Skeletal muscle cell (primary cell): ENCODE measurements around the gene APLP2.
A peak's percentile ranks its signal among the peaks of the same experiment; 100 is the strongest.
"Not testable (repeated sequence)": the region's sequence is repeated elsewhere in the genome, so short reads cannot be mapped to it uniquely, and the experiment has no call there.

Experiments
- DNase-seq: peaks from one replicate; pipeline ENCODE4 v3.0.0-alpha.2; 2010; ENCODE audit warnings: low read depth
- H3K4me3 ChIP-seq: 2 replicates; pipeline ENCODE4 v1.5.1; 2011; ENCODE audit warnings: low read depth, mild to moderate bottlenecking, control low read depth, low read length, moderate library complexity

Gene APLP2

DNA sequence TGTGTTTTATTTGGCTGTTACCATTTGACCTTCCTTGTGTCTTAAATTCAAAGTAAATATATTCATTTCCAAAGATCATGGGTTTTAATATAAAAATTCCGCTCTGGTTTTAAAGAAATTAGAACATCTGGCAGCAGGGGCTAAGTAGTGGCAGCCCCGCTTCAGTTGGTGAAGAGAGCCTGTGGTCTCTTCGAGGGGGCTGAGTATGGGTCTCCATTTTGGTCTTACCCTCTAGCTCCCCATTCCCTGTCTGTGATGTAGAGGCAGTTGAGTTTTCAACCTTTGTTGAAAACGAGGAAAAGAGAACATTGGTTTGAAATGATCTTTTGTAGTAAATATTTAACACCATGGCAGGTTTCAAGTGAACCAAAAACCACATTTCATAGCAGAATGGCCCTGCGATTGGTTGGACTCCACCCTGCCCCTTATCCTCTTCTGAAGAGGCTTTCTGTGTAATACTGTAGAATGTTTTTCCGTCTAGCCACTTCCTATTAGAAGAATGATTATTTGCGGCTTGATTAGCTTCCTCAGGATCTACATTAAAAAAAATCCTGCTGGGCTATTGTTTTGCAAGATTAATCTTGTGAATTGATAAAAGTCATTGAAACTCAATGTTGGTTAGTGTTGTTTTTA lies 17.7 kb downstream of the APLP2 start:
- no peak for DNase-seq
- no peak overlapping the region for H3K4me3 ChIP-seq

DNA sequence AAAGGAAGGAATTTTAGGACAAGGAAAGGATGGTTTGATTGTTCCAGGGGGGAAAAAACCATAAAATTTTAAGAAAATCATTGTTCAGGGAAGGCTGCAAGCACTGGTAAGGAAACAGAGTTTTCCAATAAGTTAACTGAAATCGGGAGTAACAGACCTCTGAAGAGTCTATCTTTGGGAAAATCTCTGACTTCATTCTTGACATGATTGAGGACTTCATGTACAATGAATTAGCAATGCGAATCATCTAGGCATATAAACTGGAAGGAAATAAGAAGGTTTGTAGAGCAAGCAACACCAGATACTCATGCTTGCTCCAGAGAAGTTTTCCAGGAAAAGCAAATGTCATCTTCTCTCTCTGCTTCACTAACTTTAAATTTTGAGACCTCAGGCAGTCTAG lies 18.5 kb downstream of the APLP2 start:
- no peak for DNase-seq
- no peak overlapping the region for H3K4me3 ChIP-seq

DNA sequence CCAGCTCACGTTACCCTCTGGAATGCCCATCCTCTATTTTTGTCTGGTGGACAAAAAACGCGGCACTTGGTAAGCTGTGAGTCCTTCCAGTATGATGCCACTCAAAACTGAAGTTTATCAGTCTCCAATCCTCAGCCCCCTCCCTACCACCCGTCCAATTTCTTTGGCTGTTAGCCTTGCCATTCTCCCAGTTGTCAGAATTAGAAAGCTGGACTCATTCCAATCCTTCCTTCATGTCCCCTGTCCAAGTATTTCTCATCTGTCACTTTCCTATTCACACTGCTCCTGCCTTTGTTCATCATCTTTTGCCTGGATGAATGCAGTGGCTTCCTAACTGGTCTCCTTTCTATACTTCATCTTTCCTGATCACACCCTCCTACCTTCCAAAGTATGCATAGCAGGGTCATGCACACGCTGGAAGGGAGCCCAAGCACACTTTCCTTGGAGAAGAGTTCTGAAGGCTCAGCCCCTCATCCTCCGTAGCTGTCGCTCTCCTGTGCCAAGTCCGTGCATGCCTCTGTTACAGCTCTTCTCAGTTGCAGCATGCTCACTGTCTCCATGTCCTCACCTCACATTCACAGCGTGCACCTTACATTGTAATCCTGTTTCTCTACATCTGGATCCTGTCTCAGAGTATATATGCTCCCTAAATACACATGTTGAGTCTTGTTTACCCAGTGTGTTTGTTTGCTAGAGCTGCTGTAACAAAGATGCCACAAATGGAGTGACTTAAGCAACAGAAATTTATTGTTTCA lies 19.4 kb downstream of the APLP2 start:
- H3K4me3 ChIP-seq, result no peak overlapping the region
- no peak for DNase-seq

DNA sequence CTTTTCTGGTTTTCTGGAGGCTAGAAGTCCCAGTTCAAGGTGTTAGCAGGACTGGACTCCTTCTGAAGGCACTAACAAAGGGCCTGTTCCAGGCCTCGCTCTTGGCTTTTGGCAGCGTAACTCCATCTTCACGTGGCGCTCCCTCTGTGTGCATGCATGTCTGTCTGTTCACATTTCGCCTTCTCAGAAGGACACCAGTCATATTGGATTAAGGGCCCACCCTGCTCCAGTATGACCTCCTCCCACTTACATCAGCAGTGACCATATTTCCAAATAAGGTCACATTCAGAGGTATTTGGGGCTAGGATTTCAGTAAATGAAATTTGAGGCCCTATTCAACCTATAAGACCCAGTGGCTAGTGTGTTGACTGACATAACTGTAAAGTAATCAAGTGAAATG lies 20.0 kb downstream of the APLP2 start:
- DNase-seq, result no peak
- H3K4me3 ChIP-seq, result no peak overlapping the region

DNA sequence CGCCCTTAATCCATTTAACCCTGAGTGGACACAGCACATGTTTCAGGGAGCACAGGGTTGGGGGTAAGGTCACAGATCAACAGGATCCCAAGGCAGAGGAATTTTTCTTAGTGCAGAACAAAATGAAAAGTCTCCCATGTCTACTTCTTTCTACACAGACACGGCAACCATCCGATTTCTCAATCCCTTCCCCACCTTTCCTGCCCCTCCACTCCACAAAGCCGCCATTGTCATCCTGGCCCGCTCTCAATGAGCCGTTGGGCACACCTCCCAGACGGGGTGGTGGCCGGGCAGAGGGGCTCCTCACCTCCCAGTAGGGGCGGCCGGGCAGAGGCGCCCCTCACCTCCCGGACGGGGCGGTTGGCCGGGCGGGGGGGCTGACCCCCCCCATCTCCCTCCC lies 20.8 kb downstream of the APLP2 start:
- not testable (repeated sequence) for H3K4me3 ChIP-seq, DNase-seq

DNA sequence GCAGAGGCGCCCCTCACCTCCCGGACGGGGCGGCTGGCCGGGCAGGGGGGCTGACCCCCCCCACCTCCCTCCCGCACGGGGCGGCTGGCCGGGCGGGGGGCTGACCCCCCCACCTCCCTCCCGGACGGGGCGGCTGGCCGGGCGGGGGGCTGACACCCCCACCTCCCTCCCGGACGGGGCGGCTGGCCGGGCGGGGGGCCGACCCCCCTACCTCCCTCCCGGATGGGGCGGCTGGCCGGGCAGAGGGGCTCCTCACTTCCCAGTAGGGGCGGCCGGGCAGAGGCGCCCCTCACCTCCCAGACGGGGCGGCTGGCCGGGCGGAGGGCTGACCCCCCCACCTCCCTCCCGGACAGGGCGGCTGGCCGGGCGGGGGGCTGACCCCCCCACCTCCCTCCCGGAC lies 21.5 kb downstream of the APLP2 start:
- H3K4me3 ChIP-seq, DNase-seq: not testable (repeated sequence)

DNA sequence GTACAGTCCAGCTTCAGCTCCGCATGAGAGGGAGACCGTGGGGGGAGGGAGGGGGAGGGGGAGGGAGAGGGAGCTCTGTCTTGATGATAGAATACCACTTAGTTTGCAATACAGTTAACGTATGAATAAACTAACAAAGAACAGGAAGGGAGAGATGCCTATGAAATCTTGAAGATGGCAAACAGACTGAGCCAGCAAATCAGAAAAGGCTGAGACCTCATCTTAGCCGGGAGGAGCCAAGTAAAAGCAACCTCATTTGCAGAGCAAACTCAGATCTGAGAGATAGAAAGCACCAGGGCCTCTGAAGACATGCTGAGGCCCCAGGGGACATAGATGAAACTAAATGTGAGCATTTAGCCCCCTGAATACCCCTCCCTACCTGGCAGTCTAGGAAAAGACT lies 23.0 kb downstream of the APLP2 start:
- no peak for DNase-seq
- no peak overlapping the region for H3K4me3 ChIP-seq

DNA sequence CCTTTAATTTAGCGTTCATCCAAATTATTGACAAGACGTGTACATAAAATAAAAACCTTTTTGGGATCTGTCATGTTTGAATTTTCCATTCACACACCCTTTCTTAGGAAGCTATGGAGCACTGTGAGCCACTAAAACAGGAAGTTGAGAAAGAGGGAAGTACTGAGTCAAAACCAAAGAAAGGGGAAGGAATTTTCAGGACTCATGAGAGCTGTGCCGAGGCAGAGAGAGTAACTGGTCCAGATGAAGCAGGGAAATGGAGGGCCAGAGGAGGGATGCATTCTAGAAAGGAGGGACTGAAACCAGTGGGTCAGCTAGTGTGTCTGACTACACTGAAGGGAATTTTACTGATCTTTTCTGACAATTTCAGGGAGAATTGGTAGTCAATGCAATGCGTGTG lies 24.9 kb downstream of the APLP2 start:
- H3K4me3 ChIP-seq, result no peak overlapping the region
- DNase-seq, result no peak

DNA sequence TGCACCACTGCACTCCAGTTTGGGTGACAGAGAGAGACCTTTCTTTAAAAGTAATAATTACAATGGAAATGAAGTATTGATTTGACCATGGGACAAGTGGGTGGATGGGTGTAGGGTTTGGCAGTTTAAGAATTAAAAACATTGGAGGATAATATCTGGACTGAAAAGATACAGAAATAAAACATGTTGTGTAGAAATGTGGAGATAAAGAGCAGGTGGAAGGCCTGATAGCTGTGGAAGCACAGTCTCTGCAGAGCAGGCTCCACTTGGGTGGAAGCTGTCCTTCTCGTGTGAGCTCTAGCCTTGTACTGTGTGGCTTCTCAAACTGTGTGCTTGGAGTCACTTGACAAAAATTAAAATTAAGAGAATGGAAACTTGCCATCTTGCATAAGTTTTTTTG lies 25.6 kb downstream of the APLP2 start:
- no peak overlapping the region for H3K4me3 ChIP-seq

DNA sequence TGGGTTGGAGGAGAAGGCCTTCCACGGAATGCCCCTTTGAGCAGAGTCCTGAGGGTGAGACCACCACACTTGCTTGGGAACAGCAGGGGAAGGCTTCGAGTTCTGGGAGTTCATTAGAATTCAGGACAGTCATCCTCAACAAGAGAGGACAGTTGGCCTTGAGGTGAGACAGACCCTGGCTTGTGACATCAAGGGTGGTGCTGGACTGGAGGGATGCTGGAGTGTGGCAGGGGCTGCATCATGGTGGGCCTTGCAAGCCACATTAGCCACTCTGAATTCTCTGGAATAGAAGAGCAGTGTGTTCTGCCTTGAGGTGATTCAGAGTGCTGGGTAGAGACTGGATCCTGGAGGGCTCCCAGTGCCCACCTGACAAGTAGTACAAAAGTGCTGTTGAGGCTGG lies 26.3 kb downstream of the APLP2 start:
- no peak overlapping the region for H3K4me3 ChIP-seq
- DNase-seq, result no peak

More for the DNA sequence above, 25.6 kb downstream of the APLP2 start:
- DNase-seq, result no peak

DNA sequence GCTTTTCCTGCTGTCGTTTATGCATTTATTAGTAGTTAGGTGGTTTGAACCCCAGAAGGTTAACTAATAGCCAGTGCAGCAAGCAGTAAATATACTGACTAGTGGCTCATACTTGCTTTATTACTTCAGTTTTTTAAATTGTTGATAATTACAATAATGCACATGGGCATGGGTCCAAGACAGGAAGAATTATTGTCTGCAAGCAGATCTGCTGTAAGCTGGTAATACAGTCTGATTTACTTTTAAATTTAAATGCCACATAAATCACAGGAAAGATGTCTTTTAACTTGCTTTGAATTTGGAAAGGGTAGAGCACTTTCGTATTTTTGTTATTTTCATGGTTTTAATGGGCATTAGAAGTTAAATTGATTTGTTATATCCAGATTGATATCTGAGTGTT lies 27.1 kb downstream of the APLP2 start:
- no peak overlapping the region for H3K4me3 ChIP-seq
- DNase-seq, result no peak

DNA sequence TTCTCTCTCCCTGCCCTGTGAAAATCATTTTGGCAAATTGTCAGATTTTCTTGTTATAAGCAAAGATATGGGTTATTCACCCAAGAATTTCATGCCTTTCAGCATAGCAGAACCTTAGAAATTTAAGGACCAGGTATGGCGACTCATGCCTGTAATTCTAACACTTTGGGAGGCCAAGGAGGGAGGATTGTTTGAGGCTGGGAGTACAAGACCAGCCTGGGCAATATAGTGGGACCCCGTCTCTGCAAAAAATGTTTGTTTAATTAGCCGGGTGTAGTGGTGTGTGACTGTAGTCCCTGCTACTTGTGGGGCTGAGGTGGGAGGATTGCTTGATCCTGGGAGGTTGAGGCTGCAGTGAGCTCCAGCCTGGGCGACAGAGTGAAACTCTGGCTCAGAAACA lies 27.6 kb downstream of the APLP2 start:
- H3K4me3 ChIP-seq, result no peak overlapping the region
- DNase-seq, result no peak

DNA sequence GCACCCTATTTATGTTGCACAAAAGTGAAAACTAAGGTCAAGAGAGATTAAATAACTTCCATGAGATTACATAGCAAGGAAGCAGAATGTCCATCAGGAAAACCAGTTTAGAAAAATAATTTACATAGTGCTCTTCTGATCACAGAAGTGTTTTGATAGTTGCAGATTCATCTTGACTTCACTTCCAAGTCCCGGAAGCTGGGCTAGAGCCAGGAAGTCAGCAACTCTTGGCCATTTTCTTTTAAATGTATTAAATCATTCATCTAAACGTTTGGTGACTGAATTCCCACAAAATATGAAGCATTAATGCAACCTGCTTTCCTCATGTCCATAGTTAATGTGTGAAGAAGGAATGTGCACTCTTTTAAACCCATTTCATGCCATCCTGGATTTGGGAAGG lies 29.7 kb downstream of the APLP2 start:
- no peak for DNase-seq
- no peak overlapping the region for H3K4me3 ChIP-seq

DNA sequence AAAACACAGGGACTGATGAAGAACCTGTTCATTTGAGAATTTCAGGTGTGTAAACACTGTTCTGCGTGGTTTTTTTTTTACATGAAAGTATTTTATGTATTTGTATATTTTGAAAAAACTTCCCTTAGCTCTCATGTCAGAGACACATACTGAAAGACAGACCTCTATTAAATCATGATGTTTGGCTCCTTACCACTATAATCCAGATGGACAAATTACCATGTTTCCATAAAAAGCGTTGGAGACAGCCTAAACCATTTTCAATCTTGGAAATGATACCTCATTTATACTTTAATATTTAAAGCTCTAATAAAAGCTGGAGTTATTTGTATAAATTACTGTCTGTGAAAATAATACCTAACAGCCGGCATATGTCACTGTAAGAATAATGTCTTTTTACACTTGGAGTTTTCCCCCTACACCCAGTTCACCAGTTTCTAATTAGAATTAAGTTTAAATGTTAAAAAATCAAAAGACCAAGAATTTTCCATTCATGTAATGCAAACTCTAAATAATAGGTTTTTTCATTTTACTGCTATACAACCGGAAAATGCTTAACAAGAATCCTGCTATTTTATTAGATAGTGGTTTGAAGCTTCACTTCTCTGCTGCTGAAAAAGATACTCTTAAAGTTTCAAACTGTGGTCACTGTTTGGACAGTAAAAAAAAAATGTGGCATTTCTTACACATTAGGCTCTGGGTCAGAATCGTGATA lies 30.8 kb downstream of the APLP2 start:
- no peak overlapping the region for H3K4me3 ChIP-seq
- no peak for DNase-seq

DNA sequence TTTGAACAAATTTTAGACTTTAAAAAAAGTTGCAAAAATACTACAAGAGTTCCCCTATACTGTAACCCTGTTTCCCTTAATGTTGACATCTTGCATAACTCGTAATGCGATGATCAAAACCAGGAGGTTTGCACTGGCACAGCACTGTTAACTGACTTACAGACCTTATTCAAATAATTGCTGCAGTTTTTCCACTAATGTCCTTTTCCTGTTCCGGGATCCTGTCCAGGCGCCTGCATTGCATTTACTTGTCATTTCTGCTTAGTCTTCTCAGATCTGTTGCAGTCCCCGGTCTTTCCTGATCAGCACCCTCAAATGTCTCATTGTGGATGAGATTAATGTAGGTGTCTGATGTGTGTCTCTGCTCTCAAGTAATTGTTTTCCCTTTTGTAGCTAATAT lies 32.0 kb downstream of the APLP2 start:
- DNase-seq, result no peak
- H3K4me3 ChIP-seq, result no peak overlapping the region

DNA sequence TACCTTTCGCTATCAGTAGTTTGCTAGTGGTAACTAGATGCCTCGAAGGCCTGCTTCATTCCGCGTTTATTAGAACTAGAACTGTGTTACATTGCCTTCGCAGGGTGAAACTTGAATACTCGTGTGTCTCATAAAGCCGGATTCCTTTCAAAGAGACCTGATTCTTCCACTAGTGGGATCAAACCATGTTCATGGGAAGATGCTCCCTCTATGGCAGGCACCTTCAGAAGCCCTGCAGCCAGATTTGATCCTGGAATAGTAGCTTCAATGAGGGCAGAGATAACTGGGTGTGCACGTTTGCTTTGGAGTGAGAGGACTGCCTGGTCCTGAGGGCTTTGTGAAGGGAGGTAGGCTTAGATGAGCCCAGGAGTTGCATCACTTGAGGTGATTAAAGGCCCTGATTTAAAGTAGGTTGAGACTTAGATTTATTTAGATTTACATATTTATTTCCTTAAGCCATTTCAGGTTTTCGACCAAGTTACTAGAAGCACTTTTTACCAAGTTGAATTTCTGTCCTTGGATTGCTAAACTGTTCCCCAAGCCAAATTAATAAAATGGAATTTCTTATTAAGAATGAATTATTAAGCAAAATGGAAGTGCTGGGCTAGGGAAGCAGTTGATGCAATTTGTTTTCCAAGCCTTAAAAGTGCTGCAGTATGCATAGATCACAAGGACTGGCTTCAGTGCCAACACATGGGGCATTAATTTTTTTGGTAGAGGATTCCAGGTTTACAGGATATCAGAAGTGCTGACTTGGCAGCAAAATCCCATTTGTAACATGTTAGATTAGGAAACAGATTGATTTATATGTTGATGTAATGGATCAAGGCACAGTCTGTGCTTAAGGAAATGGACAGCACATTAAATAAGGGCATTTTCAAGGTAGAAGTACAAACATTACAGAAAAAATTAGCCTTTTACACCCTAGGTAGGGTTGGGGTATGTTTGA lies 32.9 kb downstream of the APLP2 start:
- no peak overlapping the region for H3K4me3 ChIP-seq
- DNase-seq, result no peak

DNA sequence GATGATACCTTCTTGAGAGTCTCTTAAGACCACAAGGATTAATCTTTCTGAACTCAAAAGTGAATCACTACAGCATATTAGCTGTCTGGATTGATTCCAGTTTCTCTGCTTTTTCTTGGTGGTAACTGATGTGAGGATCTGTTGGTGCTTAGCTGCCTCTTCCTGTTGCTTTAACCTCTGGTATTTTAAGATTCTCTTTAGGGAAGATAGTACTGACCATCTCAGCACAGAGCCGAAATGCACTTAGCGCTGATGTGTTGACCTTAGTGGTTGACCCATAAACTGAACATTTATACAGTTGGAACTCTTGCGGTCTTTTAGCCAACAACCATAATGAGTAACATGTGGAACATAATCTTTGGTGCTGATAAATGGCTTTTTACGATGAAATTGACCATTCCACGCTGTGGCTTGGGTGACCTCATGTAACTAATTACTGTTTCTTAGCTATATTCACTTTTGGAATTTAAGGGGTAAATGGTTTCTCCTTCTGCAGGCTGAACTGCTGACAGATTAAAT lies 33.7 kb downstream of the APLP2 start:
- peak; percentile 95 for DNase-seq
- H3K4me3 ChIP-seq, result no peak overlapping the region

DNA sequence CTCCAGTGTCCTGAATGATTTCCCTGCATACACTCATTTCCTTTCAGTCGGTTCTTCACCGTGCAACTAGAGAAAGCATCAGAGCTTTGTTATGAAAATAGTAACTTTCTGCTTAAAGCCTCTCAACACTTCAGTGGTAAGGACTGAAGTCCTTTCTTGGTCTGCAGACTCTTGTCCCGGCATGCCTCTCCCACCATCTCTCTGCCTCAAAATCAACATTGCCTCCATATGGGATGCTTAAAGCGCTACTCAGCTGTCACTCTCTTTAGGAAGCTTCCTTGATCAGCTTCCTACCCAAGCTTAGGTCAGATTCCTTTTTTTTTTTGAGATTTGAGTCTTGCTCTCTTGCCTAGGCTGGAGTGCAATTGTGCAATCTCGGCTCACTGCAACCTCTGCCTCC lies 36.7 kb downstream of the APLP2 start:
- no peak for DNase-seq
- H3K4me3 ChIP-seq, result no peak overlapping the region

DNA sequence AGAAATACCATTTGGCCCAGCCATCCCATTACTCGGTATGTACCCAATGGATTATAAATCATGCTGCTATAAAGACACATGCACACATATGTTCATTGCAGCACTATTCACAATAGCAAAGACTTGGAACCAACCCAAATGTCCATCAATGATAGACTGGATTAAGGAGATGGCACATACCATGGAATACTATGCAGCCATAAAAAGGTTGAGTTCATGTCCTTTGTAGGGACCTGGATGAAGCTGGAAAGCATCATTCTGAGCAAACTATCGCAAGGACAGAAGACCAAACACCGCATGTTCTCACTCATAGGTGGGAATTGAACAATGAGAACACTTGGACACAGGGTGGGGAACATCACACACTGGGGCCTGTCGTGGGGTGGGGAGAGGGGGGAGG lies 39.0 kb downstream of the APLP2 start:
- not testable (repeated sequence) for H3K4me3 ChIP-seq, DNase-seq
